Gastrocnemius medialis (tissue), 4 donors: ENCODE data around the gene TRAPPC14. TPM values are rescaled to one million over a fixed set of nuclear protein-coding genes. Genes with fewer than 3 reads are reported as not detected.
"Not testable (repeated sequence)": the region's sequence is repeated elsewhere in the genome, so short reads cannot be mapped to it uniquely, and the experiment has no call there.

Experiments used
- ATAC-seq, 2 donors: fragments of 150-250 bp; one replicate each; pipeline ENCODE4 v1.9.1; 2016
- DNase-seq, 2 donors: peaks; one replicate each; pipeline ENCODE4 v3.0.0-alpha.2; 2019
- H3K27ac ChIP-seq, 4 donors: fragments of 200-600 bp; sonication (generic); 1 replicate in 1 of 4; 2 replicates in 3 of 4; pipeline ENCODE4 v1.5.1; 2016 to 2018; ENCODE audit warnings: mild to moderate bottlenecking in 2 of 4, moderate library complexity in 1 of 4
- H3K27me3 ChIP-seq, 3 donors: fragments of 200-600 bp; sonication (generic) in 2 of 3; 1 replicate in 1 of 3; 2 replicates in 2 of 3; pipeline versions ENCODE4 v1.5.1 to v1.6.0; 2016 to 2019; ENCODE audit warnings: mild to moderate bottlenecking in 1 of 3, moderate library complexity in 1 of 3
- H3K36me3 ChIP-seq, 2 donors: fragments of 200-600 bp; sonication (generic) in 1 of 2; one replicate each; pipeline ENCODE4 v1.5.1; 2017 to 2018
- H3K4me1 ChIP-seq, 2 donors: fragments of 200-600 bp; sonication (generic) in 1 of 2; one replicate each; pipeline ENCODE4 v1.5.1; 2016 to 2017; ENCODE audit warnings: mild to moderate bottlenecking in 2 of 2
- H3K4me3 ChIP-seq, 4 donors: fragments of 200-600 bp; sonication (generic) in 3 of 4; 1 replicate in 1 of 4; 2 replicates in 3 of 4; pipeline ENCODE4 v1.5.1; 2016 to 2019; ENCODE audit warnings: mild to moderate bottlenecking in 2 of 4
- H3K9me3 ChIP-seq, 3 donors: fragments of 200-600 bp; sonication (generic) in 2 of 3; 1 replicate in 1 of 3; 2 replicates in 2 of 3; pipeline ENCODE4 v1.5.1; 2016 to 2019
- POLR2A ChIP-seq, 2 donors: fragments of 450-650 bp; IDR thresholded peaks; one replicate each; pipeline ENCODE4 v1.6.1; 2017; ENCODE audit warnings: antibody characterized with exemption in 2 of 2, mild to moderate bottlenecking in 2 of 2, moderate library complexity in 2 of 2
- in situ Hi-C, 4 donors: fragments of 200-750 bp; cut with MboI; loops; one replicate each; pipeline versions ENCODE4 v1.15.0 to v1.8.0; 2017; ENCODE audit warnings: low sequenced_read_pairs in 4 of 4
- intact Hi-C: fragments of 100-400 bp; cut with DNase I; formaldehyde crosslinking; loops from one replicate; pipeline ENCODE4 v1.15.1; 2023; ENCODE audit warnings: low total_unique reads
- total RNA-seq, 4 donors: library from RNA; depleted of rRNA; stranded (reverse); fragments of >200 nt; gene quantifications; one replicate each; pipeline versions ENCODE4 v1.1.0 to v1.2.3, GENCODE V29; 2016
- TF ChIP-seq, protein P1 (sequence below), 5 experiments: fragments of 450-650 bp in 3 of 5; fragments of 200-600 bp in 2 of 5; sonication (generic) in 2 of 5; IDR thresholded peaks in 4 of 5; conservative IDR thresholded peaks in 1 of 5; 1 replicate in 4 of 5; 2 replicates in 1 of 5; pipeline ENCODE4 v1.5.1; 2016 to 2019; ENCODE audit warnings: antibody characterized with exemption in 5 of 5, mild to moderate bottlenecking in 3 of 5, moderate library complexity in 3 of 5

The TRAPPC14 gene
- total RNA-seq = 1 to 10 TPM; 3.0 to 6.1 (median 4.2) TPM

GRCh38 chr7:100158229-100159098 lies at the start of gene TRAPPC14:
TSS of gene TRAPPC14 (minus strand) at chr7:100158723. CDS start at chr7:100158499, 224 bp downstream.
- in situ Hi-C loops (loop anchor here in 1 of 4 donors (25.0 kb wide), 1 partner anchor 179 kb away; no protein-coding TSS in a partner anchor), intact Hi-C loops (no loop called here)
- Histone ChIP-seq H3K4me3 (peak within 1 kb of the TSS; percentile 67 to 90 (median 70)), H3K27ac (peak within 1 kb of the TSS; percentile 60 to 86 (median 72)), H3K4me1 (peaks cover 6 to 17% of the 10 kb centered on the region in 2 donors), H3K9me3 (no peaks in the 10 kb centered on the region), H3K36me3 (peaks cover 0 to 31% of the 10 kb centered on the region in 2 donors), H3K27me3 (no peaks in the 10 kb centered on the region)
- peak in 1 of 2 donors; percentile 42 for TF ChIP-seq POLR2A (IDR thresholded peaks at IDR 0.05)
- TF ChIP-seq, protein P1, sequence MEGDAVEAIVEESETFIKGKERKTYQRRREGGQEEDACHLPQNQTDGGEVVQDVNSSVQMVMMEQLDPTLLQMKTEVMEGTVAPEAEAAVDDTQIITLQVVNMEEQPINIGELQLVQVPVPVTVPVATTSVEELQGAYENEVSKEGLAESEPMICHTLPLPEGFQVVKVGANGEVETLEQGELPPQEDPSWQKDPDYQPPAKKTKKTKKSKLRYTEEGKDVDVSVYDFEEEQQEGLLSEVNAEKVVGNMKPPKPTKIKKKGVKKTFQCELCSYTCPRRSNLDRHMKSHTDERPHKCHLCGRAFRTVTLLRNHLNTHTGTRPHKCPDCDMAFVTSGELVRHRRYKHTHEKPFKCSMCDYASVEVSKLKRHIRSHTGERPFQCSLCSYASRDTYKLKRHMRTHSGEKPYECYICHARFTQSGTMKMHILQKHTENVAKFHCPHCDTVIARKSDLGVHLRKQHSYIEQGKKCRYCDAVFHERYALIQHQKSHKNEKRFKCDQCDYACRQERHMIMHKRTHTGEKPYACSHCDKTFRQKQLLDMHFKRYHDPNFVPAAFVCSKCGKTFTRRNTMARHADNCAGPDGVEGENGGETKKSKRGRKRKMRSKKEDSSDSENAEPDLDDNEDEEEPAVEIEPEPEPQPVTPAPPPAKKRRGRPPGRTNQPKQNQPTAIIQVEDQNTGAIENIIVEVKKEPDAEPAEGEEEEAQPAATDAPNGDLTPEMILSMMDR (IDR thresholded peaks at IDR 0.05 in 4 of 5, conservative IDR thresholded peaks at IDR 0.05 in 1 of 5) = no peak
- ATAC-seq = peak; percentile 82 to 84
- peak; percentile 70 to 75 for DNase-seq

GRCh38 chr7:100204454-100204853 lies 45.9 kb upstream of the TRAPPC14 start:
- intact Hi-C loops = no loop called here
- no peaks in the 10 kb centered on the region for H3K4me1 ChIP-seq
- DNase-seq = no peak
- no peak overlapping the region for H3K4me3 ChIP-seq
- no peak for ATAC-seq
- in situ Hi-C loops = no loop called here
- TF ChIP-seq POLR2A (IDR thresholded peaks at IDR 0.05) = no peak
- TF ChIP-seq, protein P1 (IDR thresholded peaks at IDR 0.05 in 4 of 5, conservative IDR thresholded peaks at IDR 0.05 in 1 of 5) = no peak
- no peaks in the 10 kb centered on the region for H3K9me3 ChIP-seq
- no peaks in the 10 kb centered on the region for H3K36me3 ChIP-seq
- no peak overlapping the region for H3K27ac ChIP-seq
- H3K27me3 ChIP-seq = no peaks in the 10 kb centered on the region

DNA sequence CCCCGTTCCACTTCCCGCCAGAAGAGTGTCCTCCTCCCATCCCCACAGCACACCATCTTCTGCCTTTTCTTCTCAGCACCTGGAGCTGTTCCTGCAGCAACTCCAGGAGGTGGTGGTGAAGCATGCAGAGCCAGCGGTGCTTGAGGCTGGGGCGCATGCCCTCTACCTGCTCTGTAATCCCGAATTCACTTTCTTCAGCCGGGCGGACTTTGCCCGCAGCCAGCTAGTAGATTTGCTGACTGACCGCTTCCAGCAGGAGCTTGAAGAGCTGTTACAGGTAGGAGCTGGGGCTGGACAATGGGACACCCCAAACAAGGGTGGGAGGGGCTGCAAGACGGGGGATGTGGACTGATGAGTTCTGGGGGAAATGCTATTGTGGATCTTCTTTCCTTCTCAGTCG lies 42.2 kb upstream of the TRAPPC14 start:
- in situ Hi-C loops = no loop called here
- ATAC-seq = no peak
- no peaks in the 10 kb centered on the region for H3K27me3 ChIP-seq
- no peaks in the 10 kb centered on the region for H3K9me3 ChIP-seq
- no peaks in the 10 kb centered on the region for H3K36me3 ChIP-seq
- no peak overlapping the region for H3K4me3 ChIP-seq
- intact Hi-C loops = no loop called here
- H3K27ac ChIP-seq = no peak overlapping the region
- DNase-seq = no peak
- no peaks in the 10 kb centered on the region for H3K4me1 ChIP-seq
- TF ChIP-seq POLR2A (IDR thresholded peaks at IDR 0.05) = no peak
- TF ChIP-seq, protein P1 (IDR thresholded peaks at IDR 0.05 in 4 of 5, conservative IDR thresholded peaks at IDR 0.05 in 1 of 5) = no peak

DNA sequence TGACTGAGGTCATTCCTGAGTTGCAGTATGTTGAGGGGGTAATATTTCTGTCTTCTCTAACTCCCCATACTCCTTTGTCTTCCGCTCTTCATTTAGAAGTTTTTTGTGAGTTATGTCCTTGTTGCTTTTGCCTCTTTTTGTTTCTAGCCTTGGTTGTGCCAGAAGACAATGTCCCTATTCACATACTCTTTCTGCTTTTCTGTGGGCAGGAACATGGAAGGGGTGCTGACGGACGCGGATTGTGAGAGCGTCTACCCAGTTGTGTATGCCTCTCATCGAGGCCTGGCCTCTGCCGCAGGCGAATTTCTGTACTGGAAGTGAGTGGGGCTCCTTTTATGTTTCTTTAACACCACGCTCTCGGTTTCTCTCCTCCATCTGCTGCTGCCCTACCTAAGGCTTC lies 39.7 kb upstream of the TRAPPC14 start:
- Histone ChIP-seq H3K4me3 (no peak overlapping the region), H3K27ac (no peak overlapping the region), H3K27me3 (no peaks in the 10 kb centered on the region), H3K4me1 (no peaks in the 10 kb centered on the region), H3K9me3 (no peaks in the 10 kb centered on the region), H3K36me3 (no peaks in the 10 kb centered on the region)
- ATAC-seq = no peak
- no peak for DNase-seq
- TF ChIP-seq, protein P1 (IDR thresholded peaks at IDR 0.05 in 4 of 5, conservative IDR thresholded peaks at IDR 0.05 in 1 of 5) = no peak
- no peak for TF ChIP-seq POLR2A (IDR thresholded peaks at IDR 0.05)
- in situ Hi-C loops = no loop called here
- intact Hi-C loops = no loop called here

GRCh38 chr7:100195901-100196322 lies 37.4 kb upstream of the TRAPPC14 start:
- H3K27me3 ChIP-seq, in situ Hi-C loops, H3K9me3 ChIP-seq, DNase-seq, H3K36me3 ChIP-seq, ATAC-seq, intact Hi-C loops, H3K4me3 ChIP-seq, H3K27ac ChIP-seq, H3K4me1 ChIP-seq: not testable (repeated sequence)
